ENCODE measurements around the gene TCF15.

The TCF15 gene

DNA sequence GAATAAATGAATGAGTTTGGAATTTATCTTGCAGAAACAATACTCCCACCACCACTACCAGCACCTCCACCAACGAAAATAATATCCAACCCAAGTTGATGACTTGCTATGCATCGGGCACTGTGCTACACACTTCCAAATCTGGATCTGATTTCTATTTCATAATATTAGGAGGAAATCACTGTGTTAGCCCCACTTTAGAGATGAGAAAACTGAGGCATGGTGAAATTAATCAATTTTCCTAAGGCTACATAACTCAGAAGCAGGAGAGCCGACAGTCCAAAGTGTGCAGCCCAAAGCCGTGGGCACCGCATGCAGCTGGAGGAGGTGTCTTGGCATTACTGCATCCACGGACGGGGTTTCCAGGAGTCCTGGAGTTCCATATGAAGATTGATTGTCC is 17.6 kb downstream of the TCF15 start:
- TF ChIP-seq SIN3A (IDR thresholded peaks at IDR 0.05; ENCODE audit: borderline replicate concordance, insufficient read depth, low read length) = no peak
- TF ChIP-seq, protein P1, sequence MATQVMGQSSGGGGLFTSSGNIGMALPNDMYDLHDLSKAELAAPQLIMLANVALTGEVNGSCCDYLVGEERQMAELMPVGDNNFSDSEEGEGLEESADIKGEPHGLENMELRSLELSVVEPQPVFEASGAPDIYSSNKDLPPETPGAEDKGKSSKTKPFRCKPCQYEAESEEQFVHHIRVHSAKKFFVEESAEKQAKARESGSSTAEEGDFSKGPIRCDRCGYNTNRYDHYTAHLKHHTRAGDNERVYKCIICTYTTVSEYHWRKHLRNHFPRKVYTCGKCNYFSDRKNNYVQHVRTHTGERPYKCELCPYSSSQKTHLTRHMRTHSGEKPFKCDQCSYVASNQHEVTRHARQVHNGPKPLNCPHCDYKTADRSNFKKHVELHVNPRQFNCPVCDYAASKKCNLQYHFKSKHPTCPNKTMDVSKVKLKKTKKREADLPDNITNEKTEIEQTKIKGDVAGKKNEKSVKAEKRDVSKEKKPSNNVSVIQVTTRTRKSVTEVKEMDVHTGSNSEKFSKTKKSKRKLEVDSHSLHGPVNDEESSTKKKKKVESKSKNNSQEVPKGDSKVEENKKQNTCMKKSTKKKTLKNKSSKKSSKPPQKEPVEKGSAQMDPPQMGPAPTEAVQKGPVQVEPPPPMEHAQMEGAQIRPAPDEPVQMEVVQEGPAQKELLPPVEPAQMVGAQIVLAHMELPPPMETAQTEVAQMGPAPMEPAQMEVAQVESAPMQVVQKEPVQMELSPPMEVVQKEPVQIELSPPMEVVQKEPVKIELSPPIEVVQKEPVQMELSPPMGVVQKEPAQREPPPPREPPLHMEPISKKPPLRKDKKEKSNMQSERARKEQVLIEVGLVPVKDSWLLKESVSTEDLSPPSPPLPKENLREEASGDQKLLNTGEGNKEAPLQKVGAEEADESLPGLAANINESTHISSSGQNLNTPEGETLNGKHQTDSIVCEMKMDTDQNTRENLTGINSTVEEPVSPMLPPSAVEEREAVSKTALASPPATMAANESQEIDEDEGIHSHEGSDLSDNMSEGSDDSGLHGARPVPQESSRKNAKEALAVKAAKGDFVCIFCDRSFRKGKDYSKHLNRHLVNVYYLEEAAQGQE (IDR thresholded peaks at IDR 0.05; ENCODE audit: insufficient read depth in 1 of 2, low read depth in 2 of 2, low read length in 2 of 2) = no peak
- TF ChIP-seq FOXP2 (optimal IDR thresholded peaks at IDR 0.05; ENCODE audit: borderline replicate concordance, extremely low read depth, extremely low read length, insufficient read depth) = no peak
- TF ChIP-seq TAF1 (IDR thresholded peaks at IDR 0.05; ENCODE audit: borderline replicate concordance, insufficient read depth, low read length) = no peak
- TF ChIP-seq POLR2AphosphoS5 (IDR thresholded peaks at IDR 0.05; ENCODE audit: low read depth, low read length) = no peak

DNA sequence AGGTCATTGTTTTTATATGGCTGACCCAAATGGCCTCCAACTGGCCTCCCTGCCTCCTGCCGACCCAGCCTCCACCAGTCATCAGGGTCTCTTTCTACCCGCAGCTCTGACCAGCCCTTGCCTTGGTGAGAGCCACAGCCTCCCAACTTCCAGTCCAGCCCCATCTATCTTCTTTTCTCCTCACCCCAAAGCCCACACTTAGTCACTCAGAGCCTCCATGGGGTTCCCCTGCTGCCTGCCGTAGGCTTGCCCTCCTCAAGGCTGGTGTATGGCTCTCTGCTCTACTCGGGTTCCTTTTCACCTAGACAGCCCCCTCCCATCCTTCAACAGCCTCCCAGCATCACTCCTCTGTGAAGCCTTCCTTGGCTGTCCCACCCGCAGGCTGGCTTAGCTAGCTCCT is 18.2 kb downstream of the TCF15 start:
- no peak for TF ChIP-seq TAF1 (IDR thresholded peaks at IDR 0.05; ENCODE audit: borderline replicate concordance, insufficient read depth, low read length)
- TF ChIP-seq FOXP2 (optimal IDR thresholded peaks at IDR 0.05; ENCODE audit: borderline replicate concordance, extremely low read depth, extremely low read length, insufficient read depth) = no peak
- TF ChIP-seq POLR2AphosphoS5 (IDR thresholded peaks at IDR 0.05; ENCODE audit: low read depth, low read length) = no peak
- TF ChIP-seq, protein P1 (IDR thresholded peaks at IDR 0.05; ENCODE audit: insufficient read depth in 1 of 2, low read depth in 2 of 2, low read length in 2 of 2) = no peak
- no peak for TF ChIP-seq SIN3A (IDR thresholded peaks at IDR 0.05; ENCODE audit: borderline replicate concordance, insufficient read depth, low read length)

DNA sequence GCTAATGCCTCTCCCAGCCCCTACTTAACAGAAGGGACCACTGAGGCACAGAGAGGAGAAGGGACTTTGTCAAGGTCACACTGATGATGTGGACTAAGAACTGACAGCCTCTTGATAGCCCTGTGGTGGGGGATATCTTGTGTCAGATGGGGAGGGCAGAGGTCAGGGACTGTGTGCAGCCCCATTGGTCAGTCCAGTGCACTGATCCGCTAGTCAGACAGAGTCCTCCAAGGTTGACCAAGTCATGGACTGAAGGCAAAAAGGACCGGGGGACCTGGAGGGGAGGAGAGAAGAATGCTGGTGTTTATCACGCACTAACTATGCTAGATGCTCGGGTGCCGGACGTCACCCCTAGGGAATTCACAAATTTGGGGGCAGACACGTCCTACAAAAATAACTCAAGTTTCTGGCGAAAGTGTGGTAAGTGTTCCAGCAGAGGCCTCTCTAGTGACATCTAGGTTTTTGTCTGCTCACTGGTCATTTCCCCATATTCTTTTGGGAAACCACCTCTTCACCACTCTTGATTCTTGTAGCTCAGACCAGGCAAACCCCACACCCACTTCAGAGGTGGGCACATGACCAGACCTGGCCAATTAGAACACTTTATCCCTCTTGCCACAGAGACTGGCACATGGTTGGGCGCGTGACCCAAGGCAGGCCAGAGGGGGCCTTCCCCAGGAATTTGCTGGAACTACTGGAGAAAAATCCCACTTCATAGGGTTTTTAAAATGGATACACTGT is 21.0 kb downstream of the TCF15 start:
- no peak for TF ChIP-seq POLR2AphosphoS5 (IDR thresholded peaks at IDR 0.05; ENCODE audit: low read depth, low read length)
- TF ChIP-seq FOXP2 (optimal IDR thresholded peaks at IDR 0.05; ENCODE audit: borderline replicate concordance, extremely low read depth, extremely low read length, insufficient read depth) = no peak
- TF ChIP-seq, protein P1 (IDR thresholded peaks at IDR 0.05; ENCODE audit: insufficient read depth in 1 of 2, low read depth in 2 of 2, low read length in 2 of 2) = no peak
- TF ChIP-seq TAF1 (IDR thresholded peaks at IDR 0.05; ENCODE audit: borderline replicate concordance, insufficient read depth, low read length) = no peak
- TF ChIP-seq SIN3A (IDR thresholded peaks at IDR 0.05; ENCODE audit: borderline replicate concordance, insufficient read depth, low read length) = no peak

DNA sequence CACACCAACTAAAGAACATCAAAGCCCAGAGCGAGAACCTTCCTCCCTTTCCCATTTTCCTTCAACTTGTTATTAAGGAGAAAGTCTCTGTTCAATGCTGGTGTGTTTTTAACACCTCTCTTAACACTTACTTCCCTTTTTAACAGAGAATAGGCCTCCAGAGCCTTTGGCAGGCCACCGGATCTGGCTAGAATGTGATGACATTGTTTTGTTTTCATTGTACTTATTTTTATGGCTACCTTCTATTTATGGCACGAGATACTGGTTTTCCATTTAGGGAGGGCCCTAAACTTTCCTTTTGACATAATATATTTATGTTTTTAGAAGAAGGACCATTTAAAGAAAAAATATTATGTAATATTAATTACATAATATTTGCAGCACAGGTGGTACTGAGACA is 21.6 kb downstream of the TCF15 start:
- TF ChIP-seq SIN3A (IDR thresholded peaks at IDR 0.05; ENCODE audit: borderline replicate concordance, insufficient read depth, low read length) (no peak), FOXP2 (optimal IDR thresholded peaks at IDR 0.05; ENCODE audit: borderline replicate concordance, extremely low read depth, extremely low read length, insufficient read depth) (no peak), POLR2AphosphoS5 (IDR thresholded peaks at IDR 0.05; ENCODE audit: low read depth, low read length) (no peak), TAF1 (IDR thresholded peaks at IDR 0.05; ENCODE audit: borderline replicate concordance, insufficient read depth, low read length) (no peak)
- TF ChIP-seq, protein P1 (IDR thresholded peaks at IDR 0.05; ENCODE audit: insufficient read depth in 1 of 2, low read depth in 2 of 2, low read length in 2 of 2) = no peak

Data from PFSK-1 (cell line).